Activated CD4-positive, alpha-beta T cell treated with anti-CD3 and anti-CD28 coated beads, Interleukin-2, Interleukin-4, amounts not matched to agents 100 ng/mL and 50 ng/mL, durations not matched to agents 16 hours and 8 hours (primary cell): ENCODE measurements around the gene ADCY3.
A peak's percentile ranks its signal among the peaks of the same experiment; 100 is the strongest.

Experiments used
- DNase-seq: peaks from one replicate; pipeline ENCODE4 v3.0.0-alpha.2; 2020; ENCODE audit warnings: low spot score

Gene ADCY3

GRCh38 chr2:24920098-24920808, at the start of gene ADCY3:
TSS of gene ADCY3 (minus strand) at chr2:24920237. CDS start at chr2:24918987, 1,250 bp downstream.
- peak; percentile 67 for DNase-seq

GRCh38 chr2:24969784-24970183, 49.7 kb upstream of the ADCY3 start:
- DNase-seq, result no peak

- no peak for DNase-seq
These were observed 41.9 kb upstream of the ADCY3 start for GRCh38 chr2:24961903-24962302.

- DNase-seq, result no peak
These were observed 39.7 kb upstream of the ADCY3 start for GRCh38 chr2:24959761-24960160.

GRCh38 chr2:24958411-24958935, 38.4 kb upstream of the ADCY3 start:
- DNase-seq, result no peak

- no peak for DNase-seq
These were observed 37.9 kb upstream of the ADCY3 start for GRCh38 chr2:24957976-24958375.

- DNase-seq, result no peak
These were observed 37.2 kb upstream of the ADCY3 start for GRCh38 chr2:24957221-24957620.

- DNase-seq, result no peak
These were observed 35.9 kb upstream of the ADCY3 start for GRCh38 chr2:24955921-24956320.

GRCh38 chr2:24955232-24955631, 35.2 kb upstream of the ADCY3 start:
- no peak for DNase-seq

GRCh38 chr2:24950102-24950501, 30.1 kb upstream of the ADCY3 start:
- DNase-seq, result no peak

GRCh38 chr2:24948506-24948905, 28.5 kb upstream of the ADCY3 start:
- DNase-seq, result no peak

- no peak for DNase-seq
These were observed 27.6 kb upstream of the ADCY3 start for GRCh38 chr2:24947561-24948157.

GRCh38 chr2:24945907-24946306, 25.9 kb upstream of the ADCY3 start:
- DNase-seq, result no peak

GRCh38 chr2:24943427-24944053, 23.5 kb upstream of the ADCY3 start:
- no peak for DNase-seq

- DNase-seq, result no peak
These were observed 19.3 kb upstream of the ADCY3 start for GRCh38 chr2:24939353-24939752.

- DNase-seq, result no peak
These were observed 17.2 kb upstream of the ADCY3 start for GRCh38 chr2:24937236-24937635.

- DNase-seq, result no peak
These were observed 15.1 kb upstream of the ADCY3 start for GRCh38 chr2:24935145-24935544.

- no peak for DNase-seq
These were observed 12.7 kb upstream of the ADCY3 start for GRCh38 chr2:24932715-24933114.

- DNase-seq, result peak; percentile 46
These were observed 10.7 kb upstream of the ADCY3 start for GRCh38 chr2:24930768-24931167.

GRCh38 chr2:24929230-24929629, 9.2 kb upstream of the ADCY3 start:
- DNase-seq, result no peak

- DNase-seq, result no peak
These were observed 8.0 kb upstream of the ADCY3 start for GRCh38 chr2:24928036-24928435.

- DNase-seq, result peak; percentile 78
These were observed 6.7 kb upstream of the ADCY3 start for GRCh38 chr2:24926602-24927252.

- DNase-seq, result no peak
These were observed 6.2 kb upstream of the ADCY3 start for GRCh38 chr2:24926220-24926601.
